GM19240 (cell line): Measurements from ENCODE around the gene DLGAP4.

Experiments
- DNase-seq: peaks from one replicate; pipeline ENCODE4 v3.0.0; 2011; ENCODE audit warnings: low spot score; ENCODE audit not compliant: insufficient read length

DLGAP4 gene

DNA sequence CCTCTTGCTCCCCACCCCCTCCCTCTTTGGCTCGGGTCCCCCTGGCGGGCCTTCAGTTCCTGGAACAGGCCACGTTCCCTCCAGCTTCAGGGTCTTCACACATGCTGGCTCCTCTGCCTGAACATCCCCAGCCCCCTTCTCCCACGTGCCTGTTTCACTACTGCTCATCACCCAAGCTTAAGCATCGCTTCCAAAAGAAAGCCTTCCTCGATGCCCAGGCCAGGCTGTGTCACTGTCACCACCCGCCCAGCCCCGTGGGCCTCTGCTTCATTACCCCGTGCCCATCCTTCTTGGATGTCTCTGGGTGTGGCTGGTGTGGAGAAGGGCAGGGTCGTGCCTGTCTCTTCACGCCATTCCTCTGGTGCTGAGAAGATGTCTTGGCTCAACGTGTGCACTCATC lies 2.8 kb downstream of the DLGAP4 start:
- DNase-seq: no peak

DNA sequence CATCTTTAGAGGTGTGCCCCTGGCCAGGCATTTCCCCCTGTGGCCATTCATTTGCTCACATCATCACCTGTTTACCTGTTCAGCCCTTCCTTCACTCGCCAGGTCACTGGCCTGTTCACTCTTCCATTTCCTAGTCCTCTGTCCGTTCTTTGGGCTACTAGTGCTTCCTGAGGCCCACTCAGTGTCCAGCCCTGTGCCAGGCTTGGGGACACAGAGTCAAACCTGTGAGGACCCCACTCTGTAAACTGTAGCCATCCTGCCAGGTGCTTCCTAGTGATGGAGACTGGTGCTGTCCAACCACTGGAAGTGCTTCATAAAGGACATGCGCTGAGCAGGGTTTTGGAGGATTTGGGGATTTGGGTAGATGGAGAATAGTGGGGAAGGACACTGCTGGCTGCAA lies 3.5 kb downstream of the DLGAP4 start:
- no peak for DNase-seq

DNA sequence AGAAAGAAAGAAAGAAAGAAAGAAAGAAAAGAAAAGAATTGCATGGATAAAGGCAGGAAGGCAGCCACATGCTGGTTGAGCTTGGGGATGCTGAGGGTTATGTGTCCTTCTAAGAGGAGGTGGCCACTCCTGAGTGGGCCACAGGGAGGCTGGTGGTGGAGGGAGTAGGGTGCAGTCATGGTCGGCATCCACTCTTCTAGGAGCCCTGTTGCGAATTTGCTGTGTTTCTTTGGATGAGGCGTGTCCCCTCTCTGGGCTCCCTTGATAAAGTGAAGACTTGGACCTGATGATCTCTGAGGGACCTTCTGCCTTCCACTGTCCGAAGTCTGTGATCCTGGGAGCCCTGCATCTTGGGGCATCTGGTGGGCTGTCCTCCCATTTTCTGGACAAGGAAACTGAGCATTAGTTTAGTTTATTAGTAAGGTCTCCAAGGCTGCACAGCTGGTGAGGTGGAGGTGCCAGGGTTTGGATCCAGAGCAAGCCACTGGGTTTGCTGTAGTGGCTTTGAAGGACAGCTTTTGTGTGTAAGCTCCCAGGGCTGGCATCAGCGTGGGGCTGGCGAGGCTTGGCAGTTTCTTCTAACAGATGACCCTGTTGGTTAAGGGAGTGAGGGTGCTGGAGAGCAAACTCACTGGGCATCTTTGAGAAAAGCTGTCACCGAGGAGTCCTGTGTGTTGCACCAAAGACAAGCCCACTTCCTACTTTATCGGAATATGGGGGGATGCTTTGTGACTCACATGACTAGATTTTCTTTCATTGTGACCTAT lies 4.3 kb downstream of the DLGAP4 start:
- no peak for DNase-seq

DNA sequence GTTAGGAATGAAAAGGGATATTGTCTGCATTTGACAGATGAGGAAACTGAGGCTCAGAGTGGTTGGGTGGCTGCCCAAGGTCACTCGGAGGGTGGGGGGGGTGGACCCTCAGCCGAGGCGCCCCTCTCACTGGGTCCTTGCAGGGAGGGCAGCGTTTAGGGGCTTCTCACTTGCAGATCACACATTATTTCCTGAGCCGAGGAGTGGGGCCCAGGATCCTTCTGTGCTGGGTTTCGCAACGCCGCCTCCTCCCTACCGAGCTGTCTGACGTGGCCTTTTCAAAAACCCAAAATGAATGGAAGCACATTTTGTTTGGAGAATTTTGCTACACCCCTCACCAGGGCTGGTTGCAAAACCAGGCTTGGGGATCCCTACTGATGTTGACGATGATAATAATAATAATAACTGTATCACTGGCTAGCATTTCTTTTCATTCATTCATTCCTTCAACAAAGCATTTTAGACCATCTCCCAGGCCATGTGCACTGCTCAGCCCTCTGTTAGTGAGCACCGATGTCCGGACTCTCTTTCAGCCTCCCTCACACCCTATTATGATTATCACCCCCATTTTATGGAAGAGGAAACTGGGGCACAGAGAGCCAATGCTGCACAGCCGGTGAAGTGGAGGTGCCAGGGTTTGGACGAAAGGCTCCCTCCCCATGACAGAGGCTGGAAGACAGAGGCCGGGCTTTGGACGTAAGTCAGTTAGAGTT lies 5.2 kb downstream of the DLGAP4 start:
- no peak for DNase-seq

DNA sequence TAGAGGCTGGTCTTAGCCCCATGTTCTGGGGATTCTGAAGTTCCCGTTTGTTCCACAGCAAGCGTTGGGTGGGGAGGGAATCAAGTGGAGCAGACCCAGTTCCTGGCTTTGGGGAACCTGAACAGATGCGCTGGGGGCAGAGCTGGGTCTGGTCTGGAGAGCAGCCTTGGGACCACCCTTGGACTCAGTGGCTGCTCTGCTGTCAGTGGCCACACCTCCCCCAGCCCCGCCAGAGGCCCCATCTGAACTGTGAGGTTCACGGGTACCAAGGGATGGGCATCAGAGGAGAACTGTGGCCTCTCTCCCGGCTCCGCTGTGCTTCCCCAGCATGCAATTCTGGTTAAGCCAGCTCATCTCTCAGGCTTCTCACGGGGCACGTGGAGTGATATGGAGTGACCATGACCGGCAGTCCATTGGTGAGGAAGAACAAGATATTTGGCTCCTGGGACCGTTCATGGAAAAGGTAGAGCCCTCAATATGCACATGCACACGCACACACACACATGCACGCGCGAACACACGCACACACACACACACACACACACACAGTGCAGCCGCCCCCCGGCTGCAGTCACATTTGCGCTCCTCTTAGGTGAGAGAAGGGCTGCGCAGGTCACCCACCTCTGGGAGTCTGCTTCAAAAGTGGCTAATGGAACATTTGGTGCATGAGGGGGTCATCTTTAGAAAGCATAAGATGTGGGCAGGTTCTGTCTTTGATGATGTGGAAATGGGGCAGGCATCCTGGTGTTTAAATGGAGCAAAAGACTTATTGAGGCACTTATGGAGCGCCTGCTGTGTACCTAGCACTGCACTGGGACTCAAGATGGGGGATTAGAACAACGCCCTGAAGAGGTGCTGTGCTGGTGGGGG lies 6.0 kb downstream of the DLGAP4 start:
- no peak for DNase-seq

DNA sequence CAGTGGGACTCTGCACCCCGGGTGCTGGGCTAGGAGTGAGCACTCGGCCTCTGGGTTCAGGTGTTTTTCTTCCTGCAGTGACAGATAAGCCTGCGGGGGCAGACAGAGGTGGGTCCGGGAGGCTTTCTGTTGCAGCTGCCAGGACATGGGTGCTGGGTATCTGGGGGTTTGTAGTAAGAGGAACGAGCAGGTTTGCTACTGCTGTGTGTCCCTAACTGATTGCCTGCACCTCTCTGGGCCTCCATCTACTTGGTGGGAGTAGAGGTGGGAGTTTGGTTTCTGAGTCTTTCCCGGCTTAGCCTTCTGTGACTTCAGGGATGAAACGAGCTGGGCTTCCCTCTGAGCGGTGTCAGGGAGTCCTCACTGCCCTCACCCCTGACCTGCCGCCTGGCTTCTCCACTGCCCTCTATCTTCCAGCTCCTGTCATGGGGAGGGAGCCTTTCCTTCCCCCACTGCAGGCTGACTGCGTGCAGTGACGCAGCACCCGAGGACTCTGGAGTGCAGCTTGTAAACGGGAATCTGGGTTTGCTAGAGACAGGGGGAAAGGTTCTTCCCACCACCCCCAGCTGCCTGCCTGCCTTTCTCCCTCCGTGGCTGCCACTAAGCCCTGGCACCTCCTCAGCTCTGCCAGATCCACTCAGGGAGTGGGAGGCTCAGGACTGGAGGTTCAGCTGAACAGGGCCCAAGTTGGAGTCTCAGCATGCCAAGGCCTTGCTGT lies 6.7 kb downstream of the DLGAP4 start:
- DNase-seq: no peak

DNA sequence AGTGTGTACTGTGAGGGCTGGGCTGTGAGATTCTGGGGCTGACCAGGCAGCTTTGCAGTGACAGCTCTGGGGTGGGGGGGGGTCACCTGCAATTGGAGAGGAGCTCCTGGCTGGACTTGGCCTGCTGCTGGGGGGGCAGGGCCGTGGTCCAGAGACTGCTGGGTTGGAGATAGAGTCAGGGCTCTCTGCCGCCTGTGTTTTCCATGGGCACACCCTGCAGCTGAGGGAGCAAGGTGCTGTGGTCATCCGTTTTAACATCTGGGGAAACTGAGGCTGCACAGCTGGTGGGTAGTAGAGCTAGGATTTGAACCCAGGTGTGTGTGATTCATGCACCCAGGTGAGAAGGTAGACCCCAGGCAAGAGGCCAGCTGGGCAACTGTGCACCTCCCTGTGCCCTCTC lies 7.3 kb downstream of the DLGAP4 start:
- DNase-seq: no peak

DNA sequence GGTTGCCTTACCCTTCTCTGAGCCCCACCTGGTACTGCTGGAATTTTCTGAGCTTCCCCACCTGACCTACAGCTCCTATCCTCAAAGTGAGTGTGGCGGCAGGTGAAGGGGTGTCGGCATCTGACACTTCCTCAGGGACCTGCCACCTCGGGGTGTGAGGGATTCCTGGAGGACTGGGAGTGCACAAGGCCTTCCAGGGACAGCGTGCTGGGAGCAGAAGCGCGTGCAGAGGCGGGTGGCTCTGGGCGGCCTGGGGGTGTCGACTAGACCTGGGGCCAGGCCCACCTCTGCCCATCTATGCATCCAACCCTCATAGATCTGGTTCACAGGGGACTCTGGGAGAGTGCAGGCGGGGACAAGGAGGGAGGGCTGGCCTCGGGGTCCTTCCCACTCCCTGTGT lies 7.8 kb downstream of the DLGAP4 start:
- no peak for DNase-seq

DNA sequence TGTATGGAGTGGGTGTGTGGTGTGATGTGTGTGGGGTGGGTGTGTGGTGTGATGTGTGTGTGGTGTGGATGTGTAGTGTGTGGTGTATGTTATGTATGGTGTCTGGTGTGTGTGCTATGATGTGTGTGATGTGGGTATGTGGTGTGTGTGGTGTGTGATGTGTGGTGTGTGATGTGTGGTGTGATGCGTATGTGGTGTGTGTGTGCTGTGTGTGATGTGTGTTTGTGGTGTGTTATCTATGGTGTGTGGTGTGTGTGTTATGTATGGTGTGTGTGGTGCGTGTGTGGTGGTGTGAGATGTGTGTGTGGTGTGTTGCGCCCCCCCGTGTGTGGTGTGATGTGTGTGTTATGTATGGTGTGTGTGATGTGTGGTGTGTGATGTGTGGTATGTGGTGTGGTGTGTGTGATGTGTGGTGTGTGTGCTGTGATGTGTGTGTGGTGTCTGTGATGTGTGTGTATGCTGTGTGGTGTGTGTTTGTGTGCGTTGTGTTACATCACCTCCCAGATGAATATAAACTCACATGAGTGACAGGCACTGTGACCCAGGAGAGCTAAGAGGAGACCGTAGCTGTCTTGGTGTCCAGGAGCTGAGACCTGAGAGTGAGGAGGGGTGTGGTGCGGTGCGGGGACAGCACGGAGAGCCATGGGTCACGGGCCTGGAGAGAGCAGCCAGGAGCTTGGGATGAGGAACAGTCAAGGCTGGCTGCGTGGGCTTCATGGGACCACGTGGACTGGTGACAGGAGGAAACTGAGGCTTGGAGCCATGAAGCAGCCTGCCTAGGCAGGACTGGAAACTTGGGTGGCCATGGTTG lies 8.8 kb downstream of the DLGAP4 start:
- no peak for DNase-seq

DNA sequence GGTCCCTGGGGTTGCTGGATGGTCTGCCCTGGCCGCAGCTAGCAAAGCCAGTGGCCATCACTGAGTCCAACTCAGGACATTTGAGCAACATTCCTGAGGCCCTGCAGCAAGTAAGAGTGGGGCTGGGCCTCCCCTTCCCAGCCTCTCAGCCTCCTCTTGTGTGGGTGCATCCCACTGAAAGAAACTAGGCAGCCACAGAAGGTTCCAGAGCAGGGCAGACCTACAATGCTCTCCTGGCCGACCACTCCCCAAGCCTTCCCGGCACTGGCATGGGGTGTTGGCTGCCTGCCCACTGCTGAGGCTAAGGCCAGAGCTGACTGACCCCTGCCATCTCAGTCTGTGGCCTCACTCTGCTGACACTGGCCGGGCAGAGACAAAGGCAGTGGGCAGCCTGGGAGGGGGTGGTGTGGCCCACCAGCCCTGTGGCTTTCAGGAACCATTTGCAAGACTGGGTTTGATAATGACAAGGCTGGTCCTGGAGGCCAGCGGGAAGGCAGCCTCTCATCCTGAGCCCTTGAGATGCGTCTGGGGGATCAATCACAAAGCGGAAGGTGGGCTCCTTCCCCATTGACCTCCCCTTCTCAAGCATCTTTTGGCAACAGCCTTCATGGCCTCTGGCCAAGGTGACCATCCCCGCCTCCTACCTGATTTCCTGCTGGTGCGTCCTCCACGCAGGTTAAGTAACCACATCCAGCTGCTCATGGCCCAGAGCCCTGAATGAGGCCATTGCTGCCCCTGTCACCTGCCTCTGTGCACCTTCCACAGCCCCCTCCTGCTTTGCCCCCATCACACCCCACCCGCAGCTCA lies 9.6 kb downstream of the DLGAP4 start:
- DNase-seq: no peak

DNA sequence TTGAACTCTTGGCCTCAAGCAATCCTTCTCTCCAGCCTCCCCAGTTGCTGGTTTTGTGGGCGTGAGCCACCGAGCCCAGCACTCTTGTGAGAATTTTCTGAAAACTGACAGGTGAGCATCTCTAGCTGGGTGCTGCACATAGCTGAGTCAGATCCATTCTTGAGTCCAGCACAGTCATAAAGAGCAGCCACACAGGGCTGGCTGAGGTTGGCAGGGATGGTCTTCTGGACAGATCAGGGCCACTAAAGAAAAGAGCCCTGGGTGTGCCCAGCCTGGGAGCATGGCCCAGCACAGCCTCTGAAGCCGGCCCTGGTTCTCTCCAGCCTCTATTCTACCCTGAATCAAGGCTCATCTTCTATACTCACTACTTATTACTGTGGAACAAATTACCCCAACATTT lies 11.5 kb downstream of the DLGAP4 start:
- DNase-seq: no peak

DNA sequence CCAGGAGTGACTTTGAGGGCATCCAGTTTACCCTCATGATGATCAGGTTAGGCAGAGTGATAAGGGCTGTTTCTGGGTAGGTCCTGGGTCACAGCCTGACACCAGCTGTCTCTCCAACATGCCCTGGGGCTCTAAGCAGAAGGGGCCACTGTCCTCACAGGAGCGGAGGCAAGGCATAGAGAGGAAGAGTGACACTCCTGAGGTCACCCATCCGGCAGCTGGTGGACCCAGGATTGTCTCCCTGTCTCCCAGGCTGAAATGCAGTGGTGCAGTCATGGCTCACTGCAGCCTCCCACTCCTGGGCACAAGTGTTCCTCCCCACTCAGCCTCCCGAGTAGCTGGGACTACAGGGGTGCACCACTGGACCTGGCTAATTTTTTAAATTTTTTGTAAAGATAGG lies 12.0 kb downstream of the DLGAP4 start:
- DNase-seq: no peak

DNA sequence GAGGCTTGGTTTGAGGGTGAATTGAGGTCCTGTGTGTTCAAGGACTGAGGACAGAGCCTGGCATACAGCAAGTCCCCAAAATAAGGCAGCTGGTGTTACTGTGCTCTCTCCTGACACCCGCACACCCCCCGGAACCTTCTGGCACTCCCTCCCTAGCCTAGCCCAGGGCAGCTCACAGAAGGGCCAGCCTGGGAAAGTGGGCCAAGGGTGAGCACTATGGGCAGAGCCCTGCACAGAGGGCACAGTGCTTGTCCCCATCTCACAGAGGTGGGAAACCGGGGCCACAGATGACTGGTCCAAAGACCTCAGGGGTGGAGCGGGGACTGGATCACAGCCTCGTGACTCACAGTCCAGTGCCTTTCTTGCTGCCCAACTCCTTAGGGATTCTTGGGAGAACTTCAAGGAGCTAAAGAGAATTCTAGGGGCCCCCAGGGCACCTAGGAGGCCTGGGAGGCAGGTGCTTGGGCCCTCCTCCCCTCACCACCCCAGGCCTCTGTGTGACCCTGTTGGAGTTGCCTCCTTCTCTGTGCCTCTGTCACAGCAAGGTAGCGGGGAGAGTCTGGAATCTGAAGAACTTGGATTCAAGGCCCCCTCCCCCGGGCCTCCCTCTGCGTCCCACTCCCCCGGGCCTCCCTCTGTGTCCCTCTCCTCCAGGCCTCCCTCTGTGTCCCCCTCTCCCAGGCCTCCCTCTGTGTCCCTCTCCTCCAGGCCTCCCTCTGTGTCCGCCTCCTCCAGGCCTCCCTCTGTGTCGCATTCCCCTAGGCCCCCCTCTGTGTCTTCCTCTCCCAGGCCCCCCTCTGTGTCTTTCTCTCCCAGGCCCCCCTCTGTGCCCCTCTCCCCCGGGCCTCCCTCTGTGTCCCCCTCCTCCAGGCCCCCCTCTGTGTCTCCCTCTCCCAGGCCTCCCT lies 13.5 kb downstream of the DLGAP4 start:
- no peak for DNase-seq

DNA sequence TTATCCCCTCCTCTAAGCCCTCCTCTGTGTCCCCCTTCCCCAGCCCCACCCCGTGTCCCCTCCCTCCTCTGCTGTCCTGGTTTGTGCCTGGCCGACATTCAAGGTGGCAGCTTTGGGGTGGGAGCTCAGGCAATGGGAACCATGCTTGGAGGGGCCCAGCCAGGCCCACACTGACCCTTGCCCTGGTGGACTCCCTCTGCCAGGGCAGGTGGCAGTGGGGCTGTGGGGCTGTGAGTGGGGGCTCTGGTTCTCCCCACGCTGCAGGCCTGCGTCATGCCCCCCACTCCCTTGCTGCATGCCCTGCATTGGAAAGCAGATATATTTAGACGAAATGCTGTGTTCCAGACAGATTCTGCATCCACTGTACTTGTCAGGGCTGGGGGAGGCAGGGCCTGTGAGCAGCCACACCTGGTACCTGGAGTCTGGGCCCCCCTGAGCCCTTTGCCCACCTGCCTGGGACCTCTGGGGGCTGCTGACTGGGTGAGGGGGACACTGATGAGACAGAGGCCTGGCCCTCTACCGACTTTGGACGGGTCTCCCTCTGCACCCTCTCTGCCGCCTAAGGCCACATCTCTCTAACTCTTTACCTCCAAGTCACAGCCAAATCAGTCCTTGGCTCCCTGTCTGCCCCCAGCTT lies 14.2 kb downstream of the DLGAP4 start:
- DNase-seq: no peak

DNA sequence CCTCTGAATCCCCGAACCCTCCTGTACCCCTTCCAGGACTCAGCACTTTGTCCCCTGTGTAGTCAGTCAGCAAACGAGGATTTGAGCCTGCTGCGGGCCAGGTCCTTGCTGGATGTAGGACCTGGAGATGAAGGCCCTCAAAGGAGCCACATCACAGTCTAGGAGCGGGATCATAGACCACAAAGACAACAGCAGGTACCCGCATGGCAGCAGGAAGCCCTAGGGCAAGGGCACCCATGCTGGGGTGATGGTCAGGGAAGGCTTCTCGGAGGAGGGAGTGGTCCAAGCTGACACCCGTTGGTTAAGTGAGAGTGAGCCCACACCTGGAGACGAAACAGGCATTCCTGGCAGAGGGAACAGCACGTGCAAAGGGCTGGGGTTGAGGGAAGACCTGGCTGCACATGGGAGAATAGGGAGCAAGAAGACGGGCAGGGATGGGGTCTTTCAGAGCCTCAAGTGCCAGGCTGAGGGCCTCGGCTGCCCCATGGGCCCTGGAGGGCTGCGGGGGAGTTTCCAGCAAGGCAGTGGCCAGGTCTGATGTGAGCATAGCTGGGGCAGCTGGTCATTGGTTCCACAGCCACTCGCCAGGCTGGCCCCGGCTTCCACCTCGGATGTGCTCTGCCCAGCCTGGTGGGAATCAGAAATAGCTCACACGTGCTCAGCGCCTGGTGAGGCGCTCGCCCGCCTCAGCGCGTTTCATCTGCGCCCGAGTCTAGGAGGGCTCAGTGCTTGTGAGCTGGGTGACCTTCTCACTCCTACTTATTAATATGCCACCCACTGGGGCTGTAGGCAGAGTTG lies 15.0 kb downstream of the DLGAP4 start:
- DNase-seq: no peak

DNA sequence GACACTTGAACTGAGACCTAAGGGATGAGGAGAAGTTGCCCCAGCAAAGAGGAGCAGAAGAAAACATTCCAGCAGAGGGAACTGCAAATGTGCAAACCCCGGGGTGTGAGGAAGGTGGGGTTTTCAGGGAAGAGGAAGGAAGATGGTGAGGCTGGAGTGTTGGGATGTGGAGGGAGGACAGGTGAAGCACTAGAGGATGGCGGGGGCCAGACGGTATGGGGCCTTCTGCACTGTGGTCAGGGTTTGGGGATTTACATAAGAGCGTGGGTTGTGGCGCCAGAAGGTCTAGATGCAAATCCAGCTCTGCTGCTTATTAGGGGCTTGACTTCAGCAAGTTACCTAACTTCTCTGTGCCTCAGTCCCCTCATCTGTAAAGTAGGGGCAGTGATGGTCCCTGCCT lies 16.0 kb downstream of the DLGAP4 start:
- no peak for DNase-seq

DNA sequence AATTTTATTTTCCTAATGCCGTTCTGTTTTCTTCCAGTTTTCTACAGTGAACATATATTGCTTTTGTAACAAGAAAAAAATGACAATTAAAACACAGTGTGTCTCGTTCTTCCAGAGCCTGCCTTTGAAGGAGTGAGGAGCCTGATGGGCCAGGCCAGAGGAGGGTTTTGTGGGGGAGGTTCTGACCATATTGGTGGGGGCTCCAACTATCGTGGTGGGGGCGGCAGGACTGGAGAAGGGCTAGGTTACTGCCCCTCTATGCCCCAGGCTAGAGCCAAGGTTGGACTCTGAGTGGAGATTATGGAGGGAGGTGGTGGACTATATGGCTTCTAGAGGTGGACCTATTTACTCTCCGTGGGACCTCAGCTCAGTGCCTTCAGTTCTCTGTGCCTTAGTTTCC lies 24.0 kb downstream of the DLGAP4 start:
- DNase-seq: no peak

DNA sequence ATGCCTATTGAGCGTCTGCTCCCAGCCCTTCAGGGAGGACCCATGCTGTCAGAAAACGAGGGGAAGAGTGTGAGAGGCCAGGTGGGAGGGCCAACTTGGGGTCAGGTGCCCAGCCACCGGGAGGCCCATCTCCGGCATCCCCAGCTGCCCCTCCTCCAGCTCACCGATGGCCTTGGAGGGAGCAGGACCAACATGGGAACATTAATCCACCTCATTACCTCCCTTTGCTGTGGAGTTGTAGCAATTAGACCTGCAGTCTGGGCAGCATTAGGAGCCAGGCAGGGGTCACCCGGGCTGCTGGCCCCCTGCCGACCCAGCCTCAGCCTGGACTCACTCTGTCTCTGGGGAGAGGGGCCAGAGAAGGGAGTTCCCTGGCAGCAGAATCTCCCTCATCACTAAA lies 25.1 kb downstream of the DLGAP4 start:
- no peak for DNase-seq
